Heart right ventricle (tissue), 16 donors: ENCODE results near the gene SLC17A9. TPM values are rescaled to one million over a fixed set of nuclear protein-coding genes. Genes with fewer than 3 reads are reported as not detected.

ENCODE experiments used
- ATAC-seq, 8 donors: fragments of 200-7000 bp; cut with Tn5 transposase; one replicate each; pipeline ENCODE4 v1.9.1; 2020; ENCODE audit warnings: mild to moderate bottlenecking in 8 of 8, moderate library complexity in 8 of 8, moderate number of reproducible peaks in 1 of 8
- DNase-seq, 2 donors: peaks; one replicate each; pipeline ENCODE4 v3.0.0-alpha.2; 2020
- H3K27ac ChIP-seq, 10 donors: fragments of 200-600 bp; sonication (generic) in 2 of 10; one replicate each; pipeline versions ENCODE4 v1.5.0 to v1.8.0; 2020 to 2022; ENCODE audit warnings: mild to moderate bottlenecking in 3 of 10
- H3K27me3 ChIP-seq, 7 donors: fragments of 200-600 bp; one replicate each; pipeline ENCODE4 v1.8.0; 2021 to 2022; ENCODE audit warnings: mild to moderate bottlenecking in 2 of 7
- H3K36me3 ChIP-seq, 9 donors: fragments of 200-600 bp; sonication (generic) in 1 of 9; one replicate each; pipeline versions ENCODE4 v1.5.0 to v1.8.0; 2020 to 2022; ENCODE audit warnings: mild to moderate bottlenecking in 2 of 9
- H3K4me1 ChIP-seq, 9 donors: fragments of 200-600 bp; sonication (generic) in 1 of 9; one replicate each; pipeline versions ENCODE4 v1.5.0 to v1.8.0; 2020 to 2022; ENCODE audit warnings: mild to moderate bottlenecking in 4 of 9
- H3K4me3 ChIP-seq, 10 donors: fragments of 200-600 bp; sonication (generic) in 2 of 10; one replicate each; pipeline versions ENCODE4 v1.5.0 to v1.8.0; 2020 to 2022; ENCODE audit warnings: mild to moderate bottlenecking in 7 of 10, moderate library complexity in 2 of 10
- H3K9me3 ChIP-seq, 11 donors: fragments of 200-600 bp in 10 of 11; sonication (generic) in 2 of 11; one replicate each; pipeline versions ENCODE4 v1.5.0 to v1.8.0; 2013 to 2022; ENCODE audit warnings: mild to moderate bottlenecking in 2 of 11, control low read depth in 1 of 11, moderate library complexity in 1 of 11
- CTCF ChIP-seq, 9 donors: fragments of 200-600 bp; sonication (generic) in 2 of 9; IDR thresholded peaks; one replicate each; pipeline versions ENCODE4 v1.5.0 to v1.8.0; 2021 to 2022; ENCODE audit warnings: antibody characterized with exemption in 9 of 9, mild to moderate bottlenecking in 5 of 9, moderate library complexity in 1 of 9
- WGBS, 2 donors: extraction: QIAGEN DNeasy Blood & Tissue Kit; methylation state at CpG; one replicate each; pipeline ENCODE4 v1.1.7; 2013; ENCODE audit warnings: inconsistent platforms in 1 of 2; 5-methylcytosine and 5-hydroxymethylcytosine counted together
- intact Hi-C, 10 donors: fragments of 100-400 bp; cut with DNase I; formaldehyde crosslinking; loops; one replicate each; pipeline versions ENCODE4 v1.11.1 to v1.14.2; 2022
- polyA plus RNA-seq, 2 donors: library from polyadenylated mRNA; stranded (reverse); fragments of 200-250 nt; gene quantifications; one replicate each; pipeline ENCODE4 v1.2.3, GENCODE V29; 2013
- total RNA-seq, 10 donors: library from RNA; stranded (reverse); fragmentation: NEBNext Ultra II Directional in 3 of 10; extraction: Animal tissue kit (Norgen Biotek cat#: 25700) in 3 of 10; gene quantifications; one replicate each; pipeline versions ENCODE4 v1.2.1 to v1.2.4, GENCODE V29; 2021 to 2023
- donor health status: Arrhythmogenic right ventricular cardiomyopathy.
- donor health status: ischemic (EF 13 %, LVEDD 7.1; RV severe dilation, severe dysfunction).
- donor health status: healthy with polysubstance abuse.
- donor health status: DM: no; HTN: yes; CAD: no.
- donor health status: DM: no; HTN: no; CAD: no.
- donor health status: ischemic (EF 25% LVEDD 6.9; RV normal size, moderate dysfunction).
- donor health status: ischemic (EF 25% LVEDD 5.7; RV mildly dilated, moderate dysfunction).
- donor health status: healthy.
- donor health status: DM: yes; HTN: yes; CAD: no.
- donor health status: Ischemic cardiomyopathy.
- donor health status: ischemic (EF 35%, LVEDD 5.7; RV mildly dilated, moderate dysfunction).
- donor health status: nonischemic (EF 11% LVEDD 7.7; RV severe dilation, severe dysfunction).
- donor health status: DM: yes; HTN: yes; CAD: no.
- donor health status: PGD.
- donor health status: ischemic (EF 29% LVEDD 5.4; RV normal size, mild dysfunction).
- donor health status: nonischemic (EF 23%, LVEDD 6.1; RV moderate dilation, normal function).

The SLC17A9 gene
- total and polyA plus RNA-seq, 12 donors: 0.19 to 8.3 (median 1.0) TPM

- DNase-seq: no peak
- peak in 2 of 8 donors; percentile 25 to 36 for ATAC-seq
- H3K27ac ChIP-seq: peak overlapping the region in 1 of 10 donors; percentile 17
- intact Hi-C loops: no loop called here
- H3K4me3 ChIP-seq: peak overlapping the region in 3 of 10 donors; percentile 15 to 20 (median 18)
- H3K9me3 ChIP-seq: no peaks in the 10 kb centered on the region
- H3K36me3 ChIP-seq: peaks cover 5 to 51% (median 23%) of the 10 kb centered on the region in 9 donors
- 58 to 66% methylated on average over 9 of the region's 9 CpGs for WGBS, 2 donors
- H3K4me1 ChIP-seq: peaks cover 34 to 79% (median 69%) of the 10 kb centered on the region in 9 donors
- no peaks in the 10 kb centered on the region for H3K27me3 ChIP-seq
- no peak for TF ChIP-seq CTCF (IDR thresholded peaks at IDR 0.05)
Measured at GRCh38 chr20:62914436-62914835, 38.1 kb upstream of the SLC17A9 start.

GRCh38 chr20:62914970-62915457 is 37.5 kb upstream of the SLC17A9 start:
- H3K27me3 ChIP-seq: no peaks in the 10 kb centered on the region
- H3K9me3 ChIP-seq: no peaks in the 10 kb centered on the region
- peaks cover 36 to 84% (median 75%) of the 10 kb centered on the region in 9 donors for H3K4me1 ChIP-seq
- ATAC-seq (peak in 7 of 8 donors; percentile 37 to 82 (median 80)), DNase-seq (peak in 1 of 2 donors; percentile 58)
- no peak for TF ChIP-seq CTCF (IDR thresholded peaks at IDR 0.05)
- intact Hi-C loops: no loop called here
- WGBS, 2 donors: 16% methylated on average over 8 of the region's 8 CpGs
- H3K4me3 ChIP-seq: peak overlapping the region in 4 of 10 donors; percentile 15 to 25 (median 19)
- H3K36me3 ChIP-seq: peaks cover 5 to 45% (median 17%) of the 10 kb centered on the region in 9 donors
- no peak overlapping the region for H3K27ac ChIP-seq

- no peak for TF ChIP-seq CTCF (IDR thresholded peaks at IDR 0.05)
- 78 to 81% methylated on average over 10 of the region's 10 CpGs for WGBS, 2 donors
- peaks cover 41 to 100% (median 91%) of the 10 kb centered on the region in 9 donors for H3K4me1 ChIP-seq
Measured at GRCh38 chr20:62916703-62917476, 35.6 kb upstream of the SLC17A9 start.

GRCh38 chr20:62917720-62918119 is 34.8 kb upstream of the SLC17A9 start:
- Histone ChIP-seq H3K4me3 (no peak overlapping the region), H3K27ac (peak overlapping the region in 1 of 10 donors; percentile 2), H3K9me3 (no peaks in the 10 kb centered on the region), H3K36me3 (peaks cover 0 to 18% (median 0%) of the 10 kb centered on the region in 9 donors), H3K4me1 (peaks cover 45 to 100% (median 97%) of the 10 kb centered on the region in 9 donors), H3K27me3 (no peaks in the 10 kb centered on the region)
- no peak for TF ChIP-seq CTCF (IDR thresholded peaks at IDR 0.05)
- DNase-seq (no peak), ATAC-seq (no peak)
- 53 to 58% methylated on average over 3 of the region's 3 CpGs for WGBS, 2 donors
- intact Hi-C loops: no loop called here

More at GRCh38 chr20:62916703-62917476, 35.6 kb upstream of the SLC17A9 start:
- no peak overlapping the region for H3K4me3 ChIP-seq
- DNase-seq (no peak), ATAC-seq (no peak)
- no peaks in the 10 kb centered on the region for H3K9me3 ChIP-seq
- peaks cover 0 to 27% (median 0%) of the 10 kb centered on the region in 9 donors for H3K36me3 ChIP-seq
- H3K27me3 ChIP-seq: no peaks in the 10 kb centered on the region
- H3K27ac ChIP-seq: no peak overlapping the region
- intact Hi-C loops: no loop called here
